BJ (cell line): ENCODE results near the gene ALKBH4. TPM values are rescaled to one million over a fixed set of nuclear protein-coding genes. Genes with fewer than 3 reads are reported as not detected.

ENCODE experiments used
- CTCF ChIA-PET: fragments of 350-600 bp; formaldehyde crosslinking; extraction: SDS; loops from one replicate; lab custom pipeline; 2021; ENCODE audit warnings: antibody characterized with exemption, inconsistent platforms; lab: Yijun Ruan, JAX
- POLR2A ChIA-PET: fragments of 300-600 bp; sonication (Branson Sonifier 250); formaldehyde crosslinking; extraction: SDS; loops from one replicate; lab custom pipeline; 2021; ENCODE audit warnings: antibody characterized with exemption; lab: Charles Lee
- DNase-seq: peaks from one replicate; pipeline ENCODE4 v3.0.0-alpha.2; 2011; ENCODE audit warnings: low read depth
- H3K27me3 ChIP-seq: 2 replicates; pipeline ENCODE4 v1.6.0; 2011; ENCODE audit warnings: low read length; ENCODE audit not compliant: control insufficient read depth, insufficient read depth
- H3K36me3 ChIP-seq: 2 replicates; pipeline ENCODE4 v1.5.1; 2011; ENCODE audit warnings: low read length; ENCODE audit not compliant: control insufficient read depth, insufficient read depth
- H3K4me3 ChIP-seq: 2 replicates; pipeline ENCODE4 v1.5.1; 2011; ENCODE audit warnings: low read depth, mild to moderate bottlenecking, control low read depth, low read length
- CTCF ChIP-seq: IDR thresholded peaks from 2 replicates; pipeline ENCODE4 v1.5.1; 2011; ENCODE audit warnings: low read depth, mild to moderate bottlenecking, control low read depth, inconsistent platforms, low read length, moderate library complexity; ENCODE audit not compliant: insufficient read depth
- polyA plus RNA-seq: library from polyadenylated mRNA; depleted of rRNA; stranded (reverse); fragments of >200 nt; gene quantifications from 2 replicates; pipeline ENCODE4 v1.2.3, GENCODE V29; 2011

ALKBH4 gene
- polyA plus RNA-seq, 1 experiment = 5.9 TPM

GRCh38 chr7:102469351-102469971, 4.8 kb upstream of the ALKBH4 start:
- Histone ChIP-seq H3K27me3 (no peaks in the 10 kb centered on the region), H3K4me3 (no peak overlapping the region), H3K36me3 (peaks cover 16% of the 10 kb centered on the region)
- DNase-seq = no peak
- no peak for TF ChIP-seq CTCF
- ChIA-PET POLR2A (no interaction called here), CTCF (no interaction called here)

- POLR2A ChIA-PET = no interaction called here
These were observed 4.1 kb upstream of the ALKBH4 start for GRCh38 chr7:102468478-102469350.

GRCh38 chr7:102467581-102468477, 3.2 kb upstream of the ALKBH4 start:
- peaks cover 12% of the 10 kb centered on the region for H3K36me3 ChIP-seq
- no peak for TF ChIP-seq CTCF
- DNase-seq = no peak
- no peak overlapping the region for H3K4me3 ChIP-seq
- ChIA-PET POLR2A (no interaction called here), CTCF (interaction anchor here (0.6 kb wide), 1 partner anchor 1176 kb away, joined by 5 read pairs; no protein-coding TSS in a partner anchor)
- H3K27me3 ChIP-seq = no peaks in the 10 kb centered on the region

More at GRCh38 chr7:102468478-102469350, 4.1 kb upstream of the ALKBH4 start:
- no peak overlapping the region for H3K4me3 ChIP-seq
- TF ChIP-seq CTCF = no peak
- CTCF ChIA-PET = no interaction called here
- H3K27me3 ChIP-seq = no peaks in the 10 kb centered on the region
- H3K36me3 ChIP-seq = peaks cover 15% of the 10 kb centered on the region
- no peak for DNase-seq

- CTCF ChIA-PET = no interaction called here
- DNase-seq = no peak
- H3K36me3 ChIP-seq = peaks cover 6% of the 10 kb centered on the region
- H3K27me3 ChIP-seq = no peaks in the 10 kb centered on the region
- no peak overlapping the region for H3K4me3 ChIP-seq
- POLR2A ChIA-PET = no interaction called here
- no peak for TF ChIP-seq CTCF
These were observed 1.4 kb upstream of the ALKBH4 start for GRCh38 chr7:102466097-102466496.
